GM23338 (cell line): Measurements from ENCODE around the gene PPFIA1. TPM values are rescaled to one million over a fixed set of nuclear protein-coding genes. Genes with fewer than 3 reads are reported as not detected.

Experiments used
- ATAC-seq: fragments of 200-7000 bp; cut with Tn5 transposase; 3 replicates; pipeline ENCODE4 v1.9.1; 2020
- DNase-seq: peaks from one replicate; pipeline ENCODE4 v3.0.0-alpha.2; 2015; ENCODE audit warnings: low spot score
- H2AFZ ChIP-seq: fragments of 200-600 bp; sonication (generic); 2 replicates; pipeline ENCODE4 v1.8.0; 2016; ENCODE audit warnings: antibody characterized with exemption, mild to moderate bottlenecking, moderate library complexity
- H3F3A ChIP-seq: fragments of 200-600 bp; sonication (generic); replicated peaks from 2 replicates; pipeline ENCODE4 v1.8.0; 2017; ENCODE audit warnings: antibody characterized with exemption, mixed run types, low read depth
- H3K27ac ChIP-seq: fragments of 200-600 bp; sonication (generic); 2 replicates; pipeline ENCODE4 v1.6.1; 2016; ENCODE audit warnings: low read depth
- H3K27me3 ChIP-seq: fragments of 200-600 bp; sonication (generic); 2 replicates; pipeline ENCODE4 v1.8.0; 2016; ENCODE audit warnings: mild to moderate bottlenecking, mixed run types, moderate library complexity; ENCODE audit not compliant: insufficient read depth
- H3K36me3 ChIP-seq: fragments of 200-600 bp; sonication (generic); 2 replicates; pipeline ENCODE4 v1.8.0; 2016; ENCODE audit warnings: mild to moderate bottlenecking; ENCODE audit not compliant: insufficient read depth
- H3K4me1 ChIP-seq: fragments of 200-600 bp; sonication (generic); 2 replicates; pipeline ENCODE4 v1.8.0; 2016; ENCODE audit warnings: mild to moderate bottlenecking, moderate library complexity; ENCODE audit not compliant: insufficient read depth
- H3K4me2 ChIP-seq: fragments of 200-600 bp; sonication (generic); 2 replicates; pipeline ENCODE4 v1.7.1; 2017; ENCODE audit warnings: mixed run types
- H3K4me3 ChIP-seq: fragments of 200-600 bp; sonication (generic); 2 replicates; pipeline ENCODE4 v1.6.1; 2016; ENCODE audit warnings: mixed run types
- H3K79me2 ChIP-seq: fragments of 200-600 bp; sonication (generic); replicated peaks from 2 replicates; pipeline ENCODE4 v1.8.0; 2017; ENCODE audit warnings: mild to moderate bottlenecking; ENCODE audit not compliant: insufficient read depth
- H3K9me2 ChIP-seq: fragments of 200-600 bp; sonication (generic); 2 replicates; pipeline ENCODE4 v1.8.0; 2017; ENCODE audit not compliant: insufficient read depth
- H4K20me1 ChIP-seq: fragments of 200-600 bp; sonication (generic); replicated peaks from 2 replicates; pipeline ENCODE4 v1.8.0; 2017; ENCODE audit warnings: mild to moderate bottlenecking; ENCODE audit not compliant: insufficient read depth
- H3K27ac Mint-ChIP-seq: 2 replicates; pipeline ENCODE4 v1.8.0; 2020; ENCODE audit warnings: inconsistent platforms, mild to moderate bottlenecking, moderate library complexity, mixed read lengths
- H3K27me3 Mint-ChIP-seq: 3 replicates; pipeline ENCODE4 v1.8.0; 2022; ENCODE audit warnings: low read depth, mild to moderate bottlenecking, moderate library complexity, mixed read lengths, inconsistent platforms; ENCODE audit not compliant: insufficient read depth, poor library complexity
- H3K36me3 Mint-ChIP-seq: 3 replicates; pipeline ENCODE4 v1.8.0; 2021; ENCODE audit warnings: low read depth, mild to moderate bottlenecking, inconsistent platforms, moderate library complexity, mixed read lengths
- H3K4me1 Mint-ChIP-seq: 3 replicates; pipeline ENCODE4 v1.8.0; 2020; ENCODE audit warnings: mild to moderate bottlenecking, inconsistent platforms, mixed read lengths
- H3K4me3 Mint-ChIP-seq: 3 replicates; pipeline ENCODE4 v1.8.0; 2021; ENCODE audit warnings: moderate library complexity, mild to moderate bottlenecking, inconsistent platforms, mixed read lengths
- H3K9me3 Mint-ChIP-seq: 3 replicates; pipeline ENCODE4 v1.8.0; 2020; ENCODE audit warnings: moderate library complexity, mild to moderate bottlenecking, inconsistent platforms, mixed read lengths
- CREB1 ChIP-seq: fragments of 250-450 bp; sonication (Bioruptor Pico); IDR thresholded peaks from 2 replicates; pipeline ENCODE4 v1.5.0; 2020; ENCODE audit warnings: low read depth, mild to moderate bottlenecking, moderate library complexity
- EZH2 ChIP-seq: fragments of 200-600 bp; sonication (generic); IDR thresholded peaks from one replicate; pipeline ENCODE4 v1.8.0; 2017; ENCODE audit warnings: antibody characterized with exemption, mild to moderate bottlenecking, low read depth; ENCODE audit not compliant: unreplicated experiment
- EZH2phosphoT487 ChIP-seq: fragments of 200-600 bp; sonication (generic); IDR thresholded peaks from one replicate; pipeline ENCODE4 v1.8.1; 2018; ENCODE audit warnings: antibody characterized with exemption; ENCODE audit not compliant: unreplicated experiment
- JUNB ChIP-seq: IDR thresholded peaks from one replicate; pipeline ENCODE4 v1.6.1; 2016; ENCODE audit warnings: antibody characterized with exemption; ENCODE audit not compliant: unreplicated experiment
- NANOG ChIP-seq: IDR thresholded peaks from 2 replicates; pipeline ENCODE4 v1.6.1; 2016; ENCODE audit warnings: antibody characterized with exemption, borderline replicate concordance
- POLR2AphosphoS5 ChIP-seq: IDR thresholded peaks from 2 replicates; pipeline ENCODE4 v1.6.1; 2016; ENCODE audit warnings: antibody characterized with exemption, low read depth
- STAT1 ChIP-seq: IDR thresholded peaks from one replicate; pipeline ENCODE4 v1.6.1; 2016; ENCODE audit warnings: antibody characterized with exemption; ENCODE audit not compliant: unreplicated experiment
- ZNF114 ChIP-seq: fragments of 250-450 bp; sonication (Bioruptor Pico); IDR thresholded peaks from 2 replicates; pipeline ENCODE4 v1.5.0; 2020; ENCODE audit warnings: mild to moderate bottlenecking, moderate library complexity
- ZNF331 ChIP-seq: fragments of 250-450 bp; sonication (Bioruptor Pico); IDR thresholded peaks from 2 replicates; pipeline ENCODE4 v1.5.0; 2020; ENCODE audit warnings: low read depth, mild to moderate bottlenecking, moderate library complexity
- polyA plus RNA-seq: library from polyadenylated mRNA; unstranded; fragments of >200 nt; fragmentation: Nextera tagmentation; extraction: Ambion mirVana; gene quantifications from 2 replicates; pipeline ENCODE4 v1.2.1, GENCODE V29; 2016
- total RNA-seq: library from RNA; depleted of rRNA; stranded (reverse); fragments of >200 nt; shearing (Covaris generic); gene quantifications from 2 replicates; pipeline ENCODE4 v1.2.3, GENCODE V29; 2014
- TF ChIP-seq, protein P1 (sequence below), 2 experiments: fragments of 200-600 bp in 1 of 2; sonication (generic) in 1 of 2; conservative IDR thresholded peaks; 2 replicates each; pipeline versions ENCODE4 v1.5.1 to v1.6.1; 2016 to 2017; ENCODE audit warnings: antibody characterized with exemption in 2 of 2, low read depth in 2 of 2, mild to moderate bottlenecking in 2 of 2, moderate library complexity in 1 of 2
- TF ChIP-seq, protein P2 (sequence below): IDR thresholded peaks from 2 replicates; pipeline ENCODE4 v1.6.1; 2016; ENCODE audit warnings: antibody characterized with exemption
- TF ChIP-seq, protein P3 (sequence below): fragments of 250-450 bp; sonication (Bioruptor Pico); IDR thresholded peaks from 2 replicates; pipeline ENCODE4 v1.5.0; 2020; ENCODE audit warnings: mild to moderate bottlenecking, moderate library complexity

The PPFIA1 gene
- total and polyA plus RNA-seq, 2 experiments from 2014 or later: 41.7 to 62.0 TPM

DNA sequence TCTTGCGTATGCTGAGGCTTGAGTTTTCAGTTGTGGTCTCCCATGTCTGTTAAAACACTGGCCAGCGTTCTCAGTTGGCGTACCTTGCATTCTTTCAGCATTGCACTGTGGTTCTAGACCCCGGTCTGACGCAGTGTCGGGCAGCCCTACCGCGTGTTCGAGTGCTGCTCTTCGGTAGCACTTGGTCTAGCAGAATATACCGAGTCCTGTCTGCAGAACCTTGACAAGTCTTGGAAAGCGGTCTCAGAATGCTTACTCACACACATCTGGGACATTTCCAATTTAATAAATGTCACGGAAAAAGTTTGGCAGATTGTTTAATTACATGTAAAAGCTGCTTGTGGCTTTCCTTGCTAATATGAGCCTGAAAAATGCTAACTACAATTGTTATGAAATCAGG is 32.6 kb downstream of the PPFIA1 start (continued):
- TF ChIP-seq, protein P1, sequence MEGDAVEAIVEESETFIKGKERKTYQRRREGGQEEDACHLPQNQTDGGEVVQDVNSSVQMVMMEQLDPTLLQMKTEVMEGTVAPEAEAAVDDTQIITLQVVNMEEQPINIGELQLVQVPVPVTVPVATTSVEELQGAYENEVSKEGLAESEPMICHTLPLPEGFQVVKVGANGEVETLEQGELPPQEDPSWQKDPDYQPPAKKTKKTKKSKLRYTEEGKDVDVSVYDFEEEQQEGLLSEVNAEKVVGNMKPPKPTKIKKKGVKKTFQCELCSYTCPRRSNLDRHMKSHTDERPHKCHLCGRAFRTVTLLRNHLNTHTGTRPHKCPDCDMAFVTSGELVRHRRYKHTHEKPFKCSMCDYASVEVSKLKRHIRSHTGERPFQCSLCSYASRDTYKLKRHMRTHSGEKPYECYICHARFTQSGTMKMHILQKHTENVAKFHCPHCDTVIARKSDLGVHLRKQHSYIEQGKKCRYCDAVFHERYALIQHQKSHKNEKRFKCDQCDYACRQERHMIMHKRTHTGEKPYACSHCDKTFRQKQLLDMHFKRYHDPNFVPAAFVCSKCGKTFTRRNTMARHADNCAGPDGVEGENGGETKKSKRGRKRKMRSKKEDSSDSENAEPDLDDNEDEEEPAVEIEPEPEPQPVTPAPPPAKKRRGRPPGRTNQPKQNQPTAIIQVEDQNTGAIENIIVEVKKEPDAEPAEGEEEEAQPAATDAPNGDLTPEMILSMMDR (conservative IDR thresholded peaks at IDR 0.05; ENCODE audit: low read depth in 2 of 2): no peak
- TF ChIP-seq EZH2phosphoT487 (no peak), STAT1 (no peak), POLR2AphosphoS5 (no peak), EZH2 (no peak), ZNF114 (CRISPR knock-in tag) (no peak), NANOG (no peak), ZNF331 (CRISPR knock-in tag) (no peak), CREB1 (CRISPR knock-in tag) (no peak)
- TF ChIP-seq, protein P2, sequence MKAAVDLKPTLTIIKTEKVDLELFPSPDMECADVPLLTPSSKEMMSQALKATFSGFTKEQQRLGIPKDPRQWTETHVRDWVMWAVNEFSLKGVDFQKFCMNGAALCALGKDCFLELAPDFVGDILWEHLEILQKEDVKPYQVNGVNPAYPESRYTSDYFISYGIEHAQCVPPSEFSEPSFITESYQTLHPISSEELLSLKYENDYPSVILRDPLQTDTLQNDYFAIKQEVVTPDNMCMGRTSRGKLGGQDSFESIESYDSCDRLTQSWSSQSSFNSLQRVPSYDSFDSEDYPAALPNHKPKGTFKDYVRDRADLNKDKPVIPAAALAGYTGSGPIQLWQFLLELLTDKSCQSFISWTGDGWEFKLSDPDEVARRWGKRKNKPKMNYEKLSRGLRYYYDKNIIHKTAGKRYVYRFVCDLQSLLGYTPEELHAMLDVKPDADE: no peak

DNA sequence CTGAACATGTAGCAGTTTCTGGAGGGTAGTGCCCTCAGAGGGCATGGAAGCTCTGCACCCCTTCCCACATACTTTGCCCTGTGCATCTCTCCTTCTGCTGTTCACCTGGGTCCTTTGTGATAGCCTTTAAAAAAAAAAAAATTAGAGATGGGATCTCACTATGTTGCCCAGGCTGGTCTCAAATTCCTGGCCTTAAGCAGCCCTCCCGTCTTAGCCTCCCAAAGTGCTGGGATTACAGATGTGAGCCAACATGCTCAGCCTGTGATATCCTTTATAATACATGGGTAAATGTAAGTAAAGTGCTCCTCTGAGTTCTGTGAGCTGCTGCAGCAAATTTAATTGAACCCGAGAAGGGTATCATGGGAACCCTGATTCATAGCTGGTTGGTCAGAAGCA is 33.7 kb downstream of the PPFIA1 start:
- Histone ChIP-seq H3K4me3 (no peak overlapping the region), H4K20me1 (peaks cover 24% of the 10 kb centered on the region), H3K27ac (no peak overlapping the region), H3K79me2 (peaks cover 86% of the 10 kb centered on the region), H3F3A (no peaks in the 10 kb centered on the region), H3K4me2 (no peak overlapping the region), H3K27me3 (no peaks in the 10 kb centered on the region), H3K4me1 (no peaks in the 10 kb centered on the region), H3K36me3 (peaks cover 5% of the 10 kb centered on the region; the same call in 1 of the 2 replicates), H3K9me2 (no peaks in the 10 kb centered on the region), H2AFZ (no peak overlapping the region)
- no peaks in the 10 kb centered on the region for H3K27me3 Mint-ChIP-seq
- no peaks in the 10 kb centered on the region for H3K9me3 Mint-ChIP-seq
- DNase-seq (no peak), ATAC-seq (no peak)
- no peak overlapping the region for H3K4me3 Mint-ChIP-seq
- H3K36me3 Mint-ChIP-seq: peaks cover 32% of the 10 kb centered on the region
- peaks cover 13% of the 10 kb centered on the region for H3K4me1 Mint-ChIP-seq
- no peak overlapping the region for H3K27ac Mint-ChIP-seq
- TF ChIP-seq EZH2phosphoT487 (no peak), ZNF114 (CRISPR knock-in tag) (no peak), JUNB (no peak), STAT1 (no peak), ZNF331 (CRISPR knock-in tag) (no peak), EZH2 (no peak), NANOG (no peak), CREB1 (CRISPR knock-in tag) (no peak), POLR2AphosphoS5 (no peak)
- TF ChIP-seq, protein P2: no peak
- TF ChIP-seq, protein P3, sequence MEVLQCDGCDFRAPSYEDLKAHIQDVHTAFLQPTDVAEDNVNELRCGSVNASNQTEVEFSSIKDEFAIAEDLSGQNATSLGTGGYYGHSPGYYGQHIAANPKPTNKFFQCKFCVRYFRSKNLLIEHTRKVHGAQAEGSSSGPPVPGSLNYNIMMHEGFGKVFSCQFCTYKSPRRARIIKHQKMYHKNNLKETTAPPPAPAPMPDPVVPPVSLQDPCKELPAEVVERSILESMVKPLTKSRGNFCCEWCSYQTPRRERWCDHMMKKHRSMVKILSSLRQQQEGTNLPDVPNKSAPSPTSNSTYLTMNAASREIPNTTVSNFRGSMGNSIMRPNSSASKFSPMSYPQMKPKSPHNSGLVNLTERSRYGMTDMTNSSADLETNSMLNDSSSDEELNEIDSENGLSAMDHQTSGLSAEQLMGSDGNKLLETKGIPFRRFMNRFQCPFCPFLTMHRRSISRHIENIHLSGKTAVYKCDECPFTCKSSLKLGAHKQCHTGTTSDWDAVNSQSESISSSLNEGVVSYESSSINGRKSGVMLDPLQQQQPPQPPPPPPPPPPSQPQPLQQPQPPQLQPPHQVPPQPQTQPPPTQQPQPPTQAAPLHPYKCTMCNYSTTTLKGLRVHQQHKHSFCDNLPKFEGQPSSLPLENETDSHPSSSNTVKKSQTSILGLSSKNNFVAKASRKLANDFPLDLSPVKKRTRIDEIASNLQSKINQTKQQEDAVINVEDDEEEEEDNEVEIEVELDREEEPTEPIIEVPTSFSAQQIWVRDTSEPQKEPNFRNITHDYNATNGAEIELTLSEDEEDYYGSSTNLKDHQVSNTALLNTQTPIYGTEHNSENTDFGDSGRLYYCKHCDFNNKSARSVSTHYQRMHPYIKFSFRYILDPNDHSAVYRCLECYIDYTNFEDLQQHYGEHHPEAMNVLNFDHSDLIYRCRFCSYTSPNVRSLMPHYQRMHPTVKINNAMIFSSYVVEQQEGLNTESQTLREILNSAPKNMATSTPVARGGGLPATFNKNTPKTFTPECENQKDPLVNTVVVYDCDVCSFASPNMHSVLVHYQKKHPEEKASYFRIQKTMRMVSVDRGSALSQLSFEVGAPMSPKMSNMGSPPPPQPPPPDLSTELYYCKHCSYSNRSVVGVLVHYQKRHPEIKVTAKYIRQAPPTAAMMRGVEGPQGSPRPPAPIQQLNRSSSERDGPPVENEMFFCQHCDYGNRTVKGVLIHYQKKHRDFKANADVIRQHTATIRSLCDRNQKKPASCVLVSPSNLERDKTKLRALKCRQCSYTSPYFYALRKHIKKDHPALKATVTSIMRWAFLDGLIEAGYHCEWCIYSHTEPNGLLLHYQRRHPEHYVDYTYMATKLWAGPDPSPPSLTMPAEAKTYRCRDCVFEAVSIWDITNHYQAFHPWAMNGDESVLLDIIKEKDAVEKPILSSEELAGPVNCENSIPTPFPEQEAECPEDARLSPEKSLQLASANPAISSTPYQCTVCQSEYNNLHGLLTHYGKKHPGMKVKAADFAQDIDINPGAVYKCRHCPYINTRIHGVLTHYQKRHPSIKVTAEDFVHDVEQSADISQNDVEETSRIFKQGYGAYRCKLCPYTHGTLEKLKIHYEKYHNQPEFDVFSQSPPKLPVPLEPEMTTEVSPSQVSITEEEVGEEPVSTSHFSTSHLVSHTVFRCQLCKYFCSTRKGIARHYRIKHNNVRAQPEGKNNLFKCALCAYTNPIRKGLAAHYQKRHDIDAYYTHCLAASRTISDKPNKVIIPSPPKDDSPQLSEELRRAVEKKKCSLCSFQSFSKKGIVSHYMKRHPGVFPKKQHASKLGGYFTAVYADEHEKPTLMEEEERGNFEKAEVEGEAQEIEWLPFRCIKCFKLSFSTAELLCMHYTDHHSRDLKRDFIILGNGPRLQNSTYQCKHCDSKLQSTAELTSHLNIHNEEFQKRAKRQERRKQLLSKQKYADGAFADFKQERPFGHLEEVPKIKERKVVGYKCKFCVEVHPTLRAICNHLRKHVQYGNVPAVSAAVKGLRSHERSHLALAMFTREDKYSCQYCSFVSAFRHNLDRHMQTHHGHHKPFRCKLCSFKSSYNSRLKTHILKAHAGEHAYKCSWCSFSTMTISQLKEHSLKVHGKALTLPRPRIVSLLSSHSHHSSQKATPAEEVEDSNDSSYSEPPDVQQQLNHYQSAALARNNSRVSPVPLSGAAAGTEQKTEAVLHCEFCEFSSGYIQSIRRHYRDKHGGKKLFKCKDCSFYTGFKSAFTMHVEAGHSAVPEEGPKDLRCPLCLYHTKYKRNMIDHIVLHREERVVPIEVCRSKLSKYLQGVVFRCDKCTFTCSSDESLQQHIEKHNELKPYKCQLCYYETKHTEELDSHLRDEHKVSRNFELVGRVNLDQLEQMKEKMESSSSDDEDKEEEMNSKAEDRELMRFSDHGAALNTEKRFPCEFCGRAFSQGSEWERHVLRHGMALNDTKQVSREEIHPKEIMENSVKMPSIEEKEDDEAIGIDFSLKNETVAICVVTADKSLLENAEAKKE (CRISPR knock-in tag): no peak
